Frontal cortex (tissue), 4 donors: ENCODE results near the gene TSPAN32. TPM values are rescaled to one million over a fixed set of nuclear protein-coding genes. Genes with fewer than 3 reads are reported as not detected.
A peak's percentile ranks its signal among the peaks of the same experiment; 100 is the strongest.

ENCODE experiments used
- DNase-seq, 2 donors: peaks; one replicate each; pipeline ENCODE4 v3.0.0; 2012; ENCODE audit warnings: low spot score in 2 of 2
- FAIRE-seq: peaks from 2 replicates; lab custom pipeline; 2012; peaks lifted over from hg19 to GRCh38; lab: Jason Lieb, UNC
- total RNA-seq: library from RNA; depleted of rRNA; stranded (reverse); fragments of >200 nt; gene quantifications from one replicate; pipeline ENCODE4 v1.2.3, GENCODE V29; 2014
- donor health status: control.
- donor health status: control.
- donor health status: control.

Gene TSPAN32
- total RNA-seq, 1 donor from 2014 or later = 0.41 TPM

GRCh38 chr11:2300290-2300935 lies 1.4 kb upstream of the TSPAN32 start:
- FAIRE-seq (no peak), DNase-seq (no peak)

DNA sequence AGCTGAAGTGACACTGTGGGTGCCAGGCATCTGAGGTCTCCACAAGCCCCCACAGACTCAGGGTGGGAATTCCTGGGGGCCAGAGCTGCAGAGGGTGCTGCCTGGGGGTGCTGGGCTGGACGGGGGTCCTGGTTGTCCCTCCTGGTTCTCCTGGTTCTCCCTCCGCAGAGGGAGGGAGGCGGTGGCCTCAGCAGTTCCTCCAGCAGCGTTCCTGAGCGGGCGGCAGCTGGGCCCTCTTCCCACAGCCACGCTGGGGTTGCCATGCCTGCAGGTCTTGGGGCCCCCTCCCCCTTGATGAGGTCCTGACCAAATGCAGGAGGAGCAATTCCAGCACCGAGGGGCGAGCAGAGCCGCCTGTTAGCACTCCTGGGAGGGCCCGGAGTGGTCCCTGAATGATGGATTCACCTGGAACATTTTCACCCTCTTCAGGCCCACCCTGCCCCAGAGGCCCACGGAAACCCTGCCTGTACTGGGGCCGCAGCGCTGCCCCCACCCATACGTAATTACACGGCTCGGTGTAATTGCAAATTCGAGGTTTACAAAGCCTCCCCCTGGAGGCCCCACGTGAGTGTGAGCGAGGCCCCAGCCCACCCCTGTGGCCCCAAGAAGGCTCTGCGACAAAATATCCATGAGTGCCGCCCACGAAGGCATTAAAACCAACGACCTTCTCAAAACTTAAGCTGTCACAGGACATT lies 730 bp upstream of the TSPAN32 start:
- no peak for DNase-seq

DNA sequence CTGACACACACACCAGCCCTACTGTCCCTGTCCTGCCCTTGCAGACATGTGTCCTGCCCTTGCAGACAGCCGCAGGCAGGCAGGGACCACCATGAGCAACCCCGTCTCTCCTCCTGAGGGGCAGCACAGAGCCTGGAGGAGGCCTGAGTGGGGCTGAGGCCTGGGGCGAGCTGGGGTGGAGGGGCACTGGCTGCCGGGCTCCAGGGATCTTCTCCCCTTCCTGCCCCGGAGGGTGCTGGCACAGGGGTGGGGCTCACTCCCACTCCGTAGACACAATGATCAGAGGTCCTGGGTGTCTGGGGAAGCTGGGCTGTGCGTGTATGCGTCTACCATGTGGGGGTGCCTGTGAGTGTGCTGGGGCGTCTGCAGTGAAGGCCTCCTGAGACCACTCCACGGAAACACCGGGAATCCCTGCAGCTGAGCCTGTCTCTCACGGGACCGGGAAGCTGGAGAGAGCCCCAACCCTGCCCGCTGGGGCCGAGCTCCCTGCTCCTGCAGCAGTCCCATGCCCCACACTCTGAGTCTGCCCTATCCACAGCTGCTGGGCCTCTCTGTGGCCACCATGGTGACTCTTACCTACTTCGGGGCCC lies 588 bp downstream of the TSPAN32 start:
- FAIRE-seq = no peak

More for the DNA sequence above, 730 bp upstream of the TSPAN32 start:
- no peak for FAIRE-seq

GRCh38 chr11:2302896-2303626 lies 1.2 kb downstream of the TSPAN32 start:
- DNase-seq (no peak), FAIRE-seq (no peak)

More for the DNA sequence above, 588 bp downstream of the TSPAN32 start:
- no peak for DNase-seq

GRCh38 chr11:2303627-2304505 lies 2.1 kb downstream of the TSPAN32 start:
- FAIRE-seq (no peak), DNase-seq (no peak)

DNA sequence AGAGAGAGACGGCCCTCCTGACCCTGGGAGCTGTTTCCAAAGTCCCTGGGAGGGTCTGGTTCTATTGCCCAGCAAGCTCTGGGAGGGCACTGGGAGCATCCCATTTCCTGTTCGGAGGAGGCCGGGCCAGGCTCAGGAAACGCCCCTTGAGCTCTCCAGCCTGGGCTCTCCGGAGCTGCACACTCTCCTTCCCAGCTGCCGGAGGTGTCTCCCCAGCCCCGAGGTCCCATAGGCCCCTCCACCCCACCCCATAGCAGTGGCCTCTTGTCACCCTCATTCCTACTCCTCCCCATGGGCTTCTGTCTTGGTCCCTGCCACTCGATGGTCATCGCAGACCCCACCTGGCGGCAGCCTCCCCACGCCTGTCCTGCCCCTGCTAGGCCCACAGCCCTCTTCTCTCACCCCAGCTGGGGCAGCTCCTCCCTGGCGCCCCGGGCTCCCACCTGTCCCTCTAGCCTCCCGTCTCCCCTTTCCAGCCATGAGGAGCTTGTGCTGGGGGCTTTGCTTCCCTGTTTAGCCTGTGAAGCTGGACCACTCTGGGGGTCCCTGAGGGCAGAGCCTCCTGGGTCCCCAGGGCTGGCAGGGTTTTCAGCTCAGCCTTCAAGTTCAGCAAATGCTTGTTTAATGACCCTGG lies 2.8 kb downstream of the TSPAN32 start:
- FAIRE-seq (no peak), DNase-seq (no peak)

- no peak for FAIRE-seq
- peak; percentile 78 to 85 for DNase-seq
Observed at GRCh38 chr11:2305140-2305778, 3.4 kb downstream of the TSPAN32 start.

DNA sequence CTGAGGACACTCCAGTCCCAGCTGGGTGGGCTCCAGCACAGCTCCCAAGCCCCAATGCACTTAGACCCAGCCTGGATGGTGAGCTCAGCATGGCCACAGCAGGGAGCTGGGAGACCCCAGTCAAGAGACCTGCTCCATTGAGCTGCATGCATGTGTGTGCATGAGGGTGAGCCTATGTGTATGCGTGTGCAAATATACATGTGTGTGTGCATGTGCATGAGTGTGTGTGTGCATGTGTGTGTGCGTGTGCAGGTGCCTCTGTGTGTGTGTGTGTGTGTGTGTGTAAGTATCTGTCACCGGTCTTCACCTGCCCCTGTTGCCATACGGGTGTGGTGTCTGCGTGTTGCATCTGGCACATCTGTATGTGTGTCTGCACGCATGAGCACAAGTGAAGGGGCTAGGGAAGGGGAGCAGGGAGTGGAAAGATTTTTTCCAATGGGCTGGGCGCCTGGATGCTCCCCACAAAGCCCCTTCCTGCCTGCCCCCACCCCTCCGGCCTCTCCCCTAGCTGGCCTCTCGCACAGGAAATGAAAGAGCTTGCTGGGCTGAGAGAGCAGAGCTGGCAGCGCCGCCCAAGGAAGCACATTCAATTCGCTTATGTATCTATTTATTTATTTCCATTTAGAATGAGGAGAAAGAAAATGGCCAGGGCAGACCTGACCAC lies 4.1 kb downstream of the TSPAN32 start:
- no peak for FAIRE-seq
- DNase-seq = no peak

GRCh38 chr11:2306452-2306823 lies 4.6 kb downstream of the TSPAN32 start:
- FAIRE-seq = no peak
- no peak for DNase-seq

GRCh38 chr11:2306877-2307500 lies 5.2 kb downstream of the TSPAN32 start:
- FAIRE-seq (no peak), DNase-seq (no peak)

- DNase-seq = no peak
- FAIRE-seq = no peak
Observed at GRCh38 chr11:2307501-2308331, 5.9 kb downstream of the TSPAN32 start.

- DNase-seq (no peak), FAIRE-seq (no peak)
Observed at GRCh38 chr11:2308713-2309112, 6.9 kb downstream of the TSPAN32 start.

- DNase-seq (no peak), FAIRE-seq (no peak)
Observed at GRCh38 chr11:2309251-2310072, 7.6 kb downstream of the TSPAN32 start.

DNA sequence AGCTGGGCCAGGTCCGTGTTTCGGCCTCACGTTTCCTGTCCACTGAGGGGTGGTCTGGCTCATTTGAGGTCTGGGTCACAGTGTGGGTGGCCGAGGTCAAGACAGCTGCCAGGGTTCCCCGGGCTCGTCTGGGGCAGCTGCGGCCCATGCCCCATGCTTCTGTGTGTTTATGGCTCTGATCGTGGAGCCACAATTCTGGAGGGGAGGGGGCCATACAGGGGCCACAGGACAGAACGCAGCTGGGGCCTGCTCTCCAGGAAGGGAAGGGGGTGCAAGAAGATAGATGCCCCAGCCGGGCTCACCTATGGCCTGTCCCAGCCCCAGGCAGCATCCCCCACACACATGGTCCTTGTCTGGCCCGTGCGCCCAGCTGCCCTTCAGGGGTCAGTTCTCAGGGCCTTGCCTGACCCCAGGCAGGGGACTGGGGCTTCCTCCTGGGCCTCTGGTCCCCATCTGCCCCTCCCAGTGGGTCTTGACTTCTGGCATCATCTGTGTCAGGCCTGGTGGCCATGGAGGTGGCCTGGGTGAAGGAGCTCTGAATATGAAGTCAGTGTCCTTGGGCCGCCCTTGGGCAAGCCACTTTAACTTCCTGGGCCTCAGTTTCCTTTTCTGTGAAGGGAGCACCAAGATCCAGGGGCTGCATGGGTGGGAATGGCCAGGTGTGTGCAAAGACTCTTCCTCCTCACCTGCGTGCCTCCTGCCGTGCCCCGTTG lies 8.4 kb downstream of the TSPAN32 start:
- DNase-seq (no peak), FAIRE-seq (no peak)

DNA sequence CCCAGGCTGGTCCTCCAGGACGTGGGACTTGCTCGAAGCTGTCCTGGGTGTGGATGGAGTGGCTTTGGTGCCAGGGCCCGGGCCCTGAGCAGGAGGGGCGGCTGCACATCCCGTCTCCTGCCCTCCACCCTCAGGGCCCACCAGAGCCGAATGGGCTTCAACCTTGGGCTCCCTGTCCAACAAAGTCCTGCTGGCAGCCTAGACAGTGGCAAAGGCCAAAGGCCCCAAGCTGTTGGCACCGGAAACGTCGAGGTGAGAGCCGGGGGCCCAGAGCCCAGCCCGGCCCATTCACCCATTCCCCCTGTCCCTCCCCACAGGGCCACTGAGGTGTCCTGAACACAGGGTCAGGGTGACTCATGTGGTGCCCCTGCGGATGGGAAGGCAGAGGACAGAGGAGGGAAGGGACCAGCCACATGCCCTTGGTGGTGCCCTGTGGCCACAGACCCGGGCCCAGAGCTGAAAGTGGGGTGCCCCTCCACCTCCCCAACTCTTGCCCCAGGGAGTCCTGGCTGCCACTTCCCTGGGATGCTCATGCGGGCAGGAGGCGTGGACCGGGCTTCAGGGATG lies 9.1 kb downstream of the TSPAN32 start:
- DNase-seq = no peak
- no peak for FAIRE-seq
